COR-L47 (cell line): ENCODE data around the gene BRIX1.
"Not testable (repeated sequence)": the region's sequence is repeated elsewhere in the genome, so short reads cannot be mapped to it uniquely, and the experiment has no call there.

ENCODE experiments used
- DNase-seq: peaks from one replicate; lab custom pipeline; 2025; lab: John Stamatoyannopoulos, UW

The BRIX1 gene

DNA sequence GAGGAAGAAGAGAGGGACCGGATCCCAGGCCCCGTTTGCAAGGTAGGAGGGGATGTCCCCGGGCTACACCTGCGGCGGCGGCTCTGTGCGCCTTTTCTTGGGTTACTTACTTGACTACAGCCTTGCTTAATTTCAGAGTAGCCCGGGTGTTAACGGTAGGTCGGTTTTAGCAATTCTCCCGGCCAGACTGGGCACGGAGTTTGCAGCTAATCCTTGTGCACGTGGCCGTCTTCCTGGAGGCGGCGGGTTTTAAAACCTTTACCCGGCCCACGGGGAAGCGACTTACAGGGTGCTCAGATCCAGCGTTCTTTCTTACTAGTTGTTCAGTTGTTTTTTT is 313 bp downstream of the BRIX1 start:
- no peak for DNase-seq

DNA sequence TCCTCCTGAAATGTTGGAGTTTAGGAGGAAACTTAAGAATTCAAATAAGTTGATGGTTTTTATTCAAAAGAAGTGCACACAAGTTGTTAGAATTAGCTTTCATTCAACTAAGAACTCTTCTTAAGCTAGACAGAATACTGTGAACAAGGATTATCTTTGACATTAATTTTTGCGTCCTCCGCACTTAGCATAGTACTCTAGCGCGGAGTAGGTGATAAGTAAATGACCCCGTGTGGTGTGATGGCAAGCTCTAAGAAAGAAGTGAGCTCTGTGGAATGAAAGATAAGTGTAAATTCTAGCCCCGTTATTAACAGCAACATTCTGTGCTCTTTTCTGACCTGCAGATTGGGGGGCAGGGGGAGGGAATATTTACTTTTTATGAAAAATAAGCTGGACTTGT is 1.0 kb downstream of the BRIX1 start:
- DNase-seq, result no peak

DNA sequence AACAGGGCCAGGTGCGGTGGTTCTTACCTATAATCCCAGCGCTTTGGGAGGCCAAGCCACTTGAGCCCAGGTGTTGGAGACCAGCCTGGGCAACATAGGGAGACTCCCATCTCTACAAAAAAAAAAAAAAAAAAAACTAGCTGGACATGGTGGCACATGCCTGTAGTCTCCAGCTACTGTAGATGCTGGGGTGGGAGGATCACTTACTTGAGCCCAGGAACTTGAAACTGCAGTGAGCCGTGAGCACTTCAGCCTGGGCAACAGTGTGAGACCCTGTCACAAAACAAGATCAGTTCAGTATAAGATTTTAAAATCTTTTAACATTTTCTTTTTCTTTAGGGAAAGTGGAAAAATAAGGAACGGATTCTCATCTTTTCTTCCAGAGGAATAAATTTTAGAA is 2.5 kb downstream of the BRIX1 start:
- no peak for DNase-seq

DNA sequence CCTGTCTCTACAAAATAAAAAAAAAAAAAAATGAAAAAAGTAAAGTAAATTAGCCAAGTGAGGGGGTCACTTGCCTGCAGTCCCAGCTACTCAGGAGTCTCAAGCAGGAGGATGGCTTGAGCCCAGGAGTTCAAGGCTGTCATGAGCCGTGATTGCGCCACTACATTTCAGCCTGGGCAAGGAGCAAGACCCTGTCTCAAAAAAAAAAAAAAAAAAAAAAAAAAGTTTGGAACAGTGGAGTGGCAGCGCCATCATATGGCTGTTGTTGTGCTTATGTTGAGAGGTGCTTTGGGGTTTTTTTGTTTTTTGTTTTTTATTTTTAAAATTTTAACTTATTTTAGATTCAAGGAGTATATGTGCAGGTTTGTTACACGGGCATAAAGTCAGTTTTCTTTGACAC is 3.6 kb downstream of the BRIX1 start:
- DNase-seq, result no peak

DNA sequence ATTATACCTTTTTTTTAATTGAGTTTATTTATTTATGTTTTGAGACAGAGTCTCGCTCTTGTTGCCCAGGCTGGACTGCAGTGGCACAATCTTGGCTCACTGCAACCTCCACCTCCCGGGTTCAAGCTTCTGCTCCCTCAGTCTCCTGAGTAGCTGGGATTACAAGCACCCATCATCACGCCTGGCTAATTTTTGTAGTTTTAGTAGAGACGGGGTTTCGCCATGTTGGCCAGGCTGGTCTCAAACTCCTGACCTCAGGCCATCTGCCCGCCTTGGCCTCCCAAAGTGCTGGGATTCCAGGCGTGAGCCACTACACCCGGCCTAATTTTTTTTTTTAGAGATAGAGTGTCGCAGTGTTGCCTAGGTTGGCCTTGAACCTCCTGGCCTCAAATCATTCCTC is 7.7 kb downstream of the BRIX1 start:
- not testable (repeated sequence) for DNase-seq

DNA sequence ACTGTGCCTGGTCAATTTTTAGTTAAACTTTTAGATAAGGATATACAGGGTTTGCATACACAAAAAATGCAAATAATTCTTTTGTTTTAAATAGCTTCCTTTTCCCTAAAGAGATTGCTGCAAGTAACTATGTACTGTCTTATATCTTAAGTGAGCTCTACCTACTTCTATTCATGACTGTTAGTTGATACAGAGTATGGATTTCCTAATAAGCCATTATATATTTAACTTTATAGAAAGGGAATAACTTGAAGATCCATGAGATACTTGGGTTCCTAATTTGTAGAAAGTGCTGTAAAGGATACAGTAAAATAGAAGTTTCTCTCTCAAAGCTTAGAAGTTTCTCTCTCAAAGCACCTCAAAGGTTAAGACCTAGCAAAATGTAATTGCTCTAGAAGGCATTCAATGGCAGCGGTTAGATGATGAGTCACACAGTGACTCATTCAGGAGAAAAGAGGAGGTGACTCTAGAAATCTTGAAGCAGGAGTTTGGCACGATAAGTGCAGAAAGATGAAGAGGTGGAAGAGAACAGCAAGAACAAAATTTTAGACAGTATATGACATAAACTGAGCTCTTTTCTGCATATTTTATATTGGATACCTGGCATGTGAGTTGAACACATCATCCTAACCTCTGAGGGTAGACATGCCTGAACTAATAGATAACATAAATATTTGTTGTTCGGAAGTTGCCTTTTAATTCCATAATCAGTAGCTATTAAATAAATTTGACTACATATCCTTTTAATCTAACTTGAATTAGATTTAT is 8.4 kb downstream of the BRIX1 start:
- DNase-seq, result no peak

DNA sequence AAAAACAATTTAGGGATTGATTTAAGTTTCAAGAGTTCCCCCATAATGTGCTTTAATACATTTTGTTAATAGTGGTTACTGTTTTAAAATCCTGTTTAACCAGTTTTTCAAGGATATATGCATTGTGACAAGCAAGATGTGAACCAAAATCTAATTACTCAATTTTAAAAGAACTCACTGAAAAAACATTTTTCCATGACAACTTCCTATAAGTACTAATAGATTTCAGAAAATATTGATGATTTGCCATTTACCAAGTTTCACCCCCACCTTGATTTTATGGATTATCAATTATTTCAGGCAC is 8.9 kb downstream of the BRIX1 start:
- DNase-seq, result no peak

DNA sequence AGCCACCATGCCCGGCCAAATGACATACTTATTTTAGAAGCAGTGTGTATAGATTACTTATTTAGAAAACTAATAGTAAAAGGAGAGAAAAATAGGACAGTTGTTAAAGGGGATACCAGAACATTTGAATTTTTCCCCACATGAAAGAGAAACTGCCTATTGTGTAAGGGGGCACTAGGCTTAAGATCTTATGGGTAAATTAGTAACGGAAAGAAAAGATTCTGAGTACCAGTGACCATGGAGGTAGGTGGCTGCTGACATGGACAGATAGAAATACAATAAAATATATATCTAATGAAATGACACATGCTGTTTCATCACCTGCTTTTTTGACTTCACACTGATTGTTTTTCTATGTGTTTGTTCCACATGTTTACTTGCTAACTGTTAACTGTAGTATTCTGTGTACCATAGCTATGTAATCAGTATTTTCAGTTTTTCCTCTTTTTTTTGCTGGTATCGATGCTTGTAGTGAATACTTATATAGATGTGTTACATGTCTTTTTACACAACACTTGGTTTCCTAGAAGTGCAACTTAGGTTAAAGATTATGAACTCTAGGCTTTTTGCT is 10.9 kb downstream of the BRIX1 start:
- no peak for DNase-seq

DNA sequence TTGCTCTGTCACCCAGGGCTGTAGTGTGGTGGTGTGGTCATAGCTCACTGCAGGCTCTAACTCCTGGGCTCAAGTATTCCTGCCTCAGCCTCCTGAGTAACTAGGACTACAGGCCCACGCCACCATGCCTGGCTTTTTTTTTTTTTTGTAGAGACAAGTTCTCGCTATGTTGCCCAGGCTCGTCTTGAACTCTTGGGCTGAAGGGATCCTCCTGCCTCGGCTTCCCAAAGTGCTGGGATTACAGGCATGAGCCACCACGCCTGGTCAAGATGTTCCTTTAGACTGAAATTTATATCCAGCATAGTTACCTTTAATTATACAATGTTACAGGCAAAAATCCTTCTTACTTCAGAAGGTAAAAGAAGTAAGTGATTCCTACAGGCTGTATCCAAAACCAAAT is 12.3 kb downstream of the BRIX1 start:
- DNase-seq, result no peak

DNA sequence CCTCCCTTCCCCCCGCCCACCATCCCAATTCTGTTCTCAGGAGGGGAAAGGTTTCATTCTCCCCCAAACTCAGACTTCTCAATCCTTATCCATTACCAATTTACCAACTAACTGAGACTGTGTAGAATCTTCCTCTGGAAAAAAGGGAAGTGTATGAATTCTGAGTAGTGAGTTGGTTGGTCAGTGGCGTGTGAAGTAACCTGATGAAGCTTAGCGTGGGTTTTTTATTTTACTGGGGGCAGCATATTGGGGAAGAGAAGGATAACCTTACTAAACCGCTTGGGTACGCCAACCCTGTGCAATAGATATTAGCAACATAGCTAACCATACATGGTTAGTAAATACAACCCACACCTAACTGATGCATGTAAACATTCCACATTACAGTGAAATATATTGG is 12.8 kb downstream of the BRIX1 start:
- DNase-seq, result no peak

DNA sequence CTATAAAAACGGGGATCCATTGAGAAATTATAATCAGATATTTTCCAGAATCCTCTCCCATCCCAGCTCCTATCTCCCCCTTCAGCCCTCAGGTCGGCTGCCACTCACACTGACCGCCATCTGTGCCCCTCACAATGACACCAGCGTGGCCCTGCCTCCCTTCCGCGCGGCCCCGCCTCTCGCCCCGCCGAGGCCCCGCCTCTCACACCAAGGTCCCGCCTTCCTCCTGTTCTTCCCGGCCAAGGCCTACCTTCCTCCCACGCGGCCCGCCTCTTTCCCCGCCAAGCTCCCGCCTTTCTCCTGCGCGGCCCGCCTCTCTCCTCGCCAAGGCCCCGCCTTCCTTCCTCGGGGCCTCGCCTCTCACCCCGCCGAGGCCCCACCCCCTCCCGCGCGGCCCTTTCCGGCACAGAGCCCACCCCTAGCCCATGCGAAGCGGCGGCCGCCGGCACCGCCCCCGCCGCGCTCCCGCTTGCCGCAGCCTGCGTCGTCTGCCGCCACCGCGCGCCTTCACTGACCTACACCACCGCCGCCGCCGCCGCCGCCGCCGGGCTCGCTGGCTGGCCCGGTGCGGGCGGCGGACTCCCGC is 13.7 kb downstream of the BRIX1 start, which contains the start of gene DNAJC21:
TSS of gene DNAJC21 (plus strand) at position 426 of the 586 bp plus-strand sequence. CDS start 261 bp downstream, outside the sequence.
- DNase-seq, result peak; percentile 90

DNA sequence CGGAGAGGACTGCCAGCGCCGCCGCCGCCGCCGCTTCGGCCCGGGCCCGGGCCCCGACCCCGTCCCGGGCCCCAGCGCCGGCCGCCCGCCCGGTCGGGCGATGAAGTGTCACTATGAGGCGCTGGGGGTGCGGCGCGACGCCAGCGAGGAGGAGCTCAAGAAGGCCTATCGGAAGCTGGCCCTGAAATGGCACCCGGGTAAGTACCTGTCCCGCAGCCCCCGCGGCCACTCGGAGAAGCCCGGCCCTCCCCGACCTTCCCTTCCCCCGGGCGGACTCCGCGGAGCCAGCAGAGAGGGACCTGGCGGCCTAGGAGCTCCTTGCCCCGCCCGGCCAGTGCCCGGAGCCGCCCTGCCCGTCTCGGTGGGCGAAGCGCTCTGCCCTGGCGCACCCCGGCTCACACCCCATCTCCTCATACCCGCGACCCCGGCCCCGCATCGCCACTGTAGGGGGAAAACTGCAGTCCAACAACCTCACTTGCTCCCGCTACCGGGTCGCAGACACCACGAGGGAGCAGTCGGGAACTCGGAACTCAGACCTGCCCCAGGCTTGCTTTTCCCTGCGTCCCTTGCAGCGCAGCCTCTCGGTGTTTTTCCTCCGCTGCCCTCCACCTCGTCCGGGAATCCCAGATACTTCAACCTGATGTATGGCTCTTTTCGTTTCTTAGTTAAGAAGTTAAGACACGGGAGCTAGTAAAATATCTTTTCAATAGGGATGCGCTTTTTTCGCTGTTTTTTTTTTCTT is 14.4 kb downstream of the BRIX1 start:
- peak; percentile 67 for DNase-seq

DNA sequence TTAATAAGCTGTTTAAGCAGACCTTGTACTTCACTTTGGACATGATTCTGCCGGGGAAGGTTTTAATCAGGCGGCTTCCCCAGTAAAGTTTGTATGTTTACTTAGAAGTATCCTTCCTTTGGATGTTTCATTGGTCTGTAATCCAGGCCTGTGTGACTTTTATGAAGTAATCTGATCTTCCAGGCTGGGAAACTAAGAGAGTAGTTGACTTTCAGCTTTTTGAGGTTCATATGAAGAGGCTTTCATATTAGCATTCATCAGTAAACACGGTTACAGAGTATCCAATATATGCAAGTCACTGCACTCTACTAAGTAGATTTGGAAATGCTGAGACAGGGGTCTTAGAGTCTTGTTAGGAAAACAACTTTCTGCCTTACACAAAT is 14.9 kb downstream of the BRIX1 start:
- DNase-seq, result no peak

DNA sequence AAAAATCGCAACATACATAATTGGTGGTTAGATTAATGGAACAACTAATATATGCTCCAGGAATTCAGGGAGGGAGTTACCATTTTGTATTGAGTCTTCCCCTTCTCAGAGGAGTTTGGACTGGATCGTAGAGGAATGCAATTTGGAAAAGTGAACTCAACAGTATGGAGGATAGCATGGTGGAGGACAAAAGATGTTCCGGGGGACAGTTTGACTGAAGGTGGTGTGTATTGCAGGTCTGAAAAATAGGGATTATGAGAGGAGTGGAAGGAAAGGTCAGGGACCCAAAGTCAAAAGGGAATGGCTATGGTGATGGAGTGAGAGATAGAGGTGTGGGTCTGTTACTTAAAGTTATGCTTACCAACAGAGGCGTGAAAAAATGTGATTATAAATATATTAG is 15.4 kb downstream of the BRIX1 start:
- DNase-seq, result no peak

DNA sequence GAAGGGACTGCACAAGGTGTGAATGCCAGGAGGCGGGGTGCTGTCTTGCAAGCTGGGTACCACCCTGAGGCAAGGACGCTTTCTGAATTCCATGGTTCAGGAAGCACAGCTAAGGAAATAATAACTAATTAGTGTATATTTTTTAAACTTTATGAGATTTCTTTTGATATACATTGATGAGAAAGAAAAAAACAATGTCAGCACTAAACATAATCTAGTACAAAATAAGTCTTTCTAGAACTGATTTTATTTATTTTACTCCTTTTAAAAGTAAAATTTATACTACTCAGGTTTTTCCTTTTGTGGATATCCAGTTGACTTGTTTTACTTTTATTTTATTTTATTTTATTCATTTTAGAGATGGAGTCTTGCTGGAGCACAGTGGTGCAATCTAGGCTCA is 17.4 kb downstream of the BRIX1 start:
- DNase-seq, result no peak

DNA sequence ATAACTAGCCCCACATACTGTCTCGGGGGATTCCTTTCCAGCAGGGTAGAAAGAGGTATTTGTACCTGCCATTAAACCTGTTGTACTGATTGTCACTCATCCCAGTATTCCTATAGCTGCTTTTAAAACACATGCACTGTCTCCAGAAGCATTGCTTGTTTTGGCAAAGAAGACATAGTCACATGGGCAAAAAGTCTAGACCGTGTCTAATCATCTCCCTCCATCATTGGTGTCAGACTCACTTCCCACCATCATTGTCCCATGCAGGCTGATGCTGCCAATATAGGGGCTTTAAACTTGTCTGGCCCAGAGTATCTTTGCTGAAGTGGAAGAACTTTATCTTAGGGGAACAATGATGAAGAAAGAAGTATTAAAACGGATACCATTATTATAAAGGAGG is 26.4 kb downstream of the BRIX1 start:
- no peak for DNase-seq

DNA sequence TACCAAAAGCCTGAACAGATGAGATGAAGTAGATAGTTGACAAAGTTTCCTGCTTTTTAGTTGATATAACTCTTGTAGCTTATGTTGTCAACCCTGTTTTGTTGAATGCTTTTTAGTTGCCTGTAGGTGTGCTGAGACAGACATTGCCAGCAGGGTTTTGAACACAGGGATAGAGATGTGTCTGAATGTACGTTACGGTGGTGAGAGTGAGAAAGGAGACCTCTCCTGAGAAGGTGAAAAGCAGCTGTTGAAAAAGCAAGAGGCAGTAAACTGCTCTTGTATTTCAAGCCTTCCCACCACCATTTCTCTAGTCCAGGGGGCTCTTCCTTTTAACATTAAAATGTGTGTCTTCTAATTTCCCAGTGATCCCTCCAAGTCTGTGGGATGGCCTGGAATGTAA is 28.5 kb downstream of the BRIX1 start:
- no peak for DNase-seq

DNA sequence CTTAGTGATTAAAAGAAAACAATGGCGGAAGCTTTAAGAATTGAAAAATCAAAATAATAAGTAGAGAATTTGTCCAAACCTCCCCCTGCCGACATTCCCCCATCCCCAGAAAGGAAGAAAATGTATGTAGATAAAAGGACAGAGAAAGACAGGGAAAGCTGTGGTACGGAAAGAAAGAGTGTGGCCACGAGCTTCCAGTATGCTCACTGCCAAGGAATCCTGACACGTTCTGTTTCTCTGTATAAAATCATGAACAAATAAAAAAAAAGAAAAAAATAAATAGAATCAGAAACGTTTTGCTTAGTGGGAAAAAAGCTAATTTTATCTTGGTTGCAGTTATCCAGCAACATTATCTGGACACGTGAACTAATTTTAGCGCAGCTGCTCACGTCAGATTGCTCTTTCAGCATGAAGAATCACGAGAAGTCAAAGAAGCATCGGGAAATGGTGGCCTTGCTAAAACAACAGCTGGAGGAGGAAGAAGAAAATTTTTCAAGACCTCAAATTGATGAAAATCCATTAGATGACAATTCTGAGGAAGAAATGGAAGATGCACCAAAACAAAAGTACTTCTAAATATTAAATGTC is 29.0 kb downstream of the BRIX1 start:
- no peak for DNase-seq

DNA sequence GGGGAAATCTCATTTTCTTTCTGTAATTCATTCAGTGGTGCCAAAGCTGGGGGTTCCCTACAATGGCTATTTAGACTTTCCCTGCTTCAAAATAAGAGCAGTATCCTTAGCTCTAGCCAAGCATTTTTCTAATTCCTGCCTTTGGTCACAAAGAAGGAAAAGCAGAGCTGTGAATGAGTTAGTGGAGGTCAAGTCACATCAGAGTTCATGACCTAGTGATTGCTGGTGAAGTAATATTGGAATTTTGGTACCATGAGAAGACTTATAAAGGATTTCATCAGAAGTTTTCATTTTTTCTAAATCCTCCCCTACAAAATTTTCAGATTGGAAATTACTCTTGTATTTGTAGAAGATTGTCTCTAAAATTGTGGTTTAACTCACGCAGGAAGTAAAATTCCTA is 41.8 kb downstream of the BRIX1 start:
- DNase-seq, result no peak

DNA sequence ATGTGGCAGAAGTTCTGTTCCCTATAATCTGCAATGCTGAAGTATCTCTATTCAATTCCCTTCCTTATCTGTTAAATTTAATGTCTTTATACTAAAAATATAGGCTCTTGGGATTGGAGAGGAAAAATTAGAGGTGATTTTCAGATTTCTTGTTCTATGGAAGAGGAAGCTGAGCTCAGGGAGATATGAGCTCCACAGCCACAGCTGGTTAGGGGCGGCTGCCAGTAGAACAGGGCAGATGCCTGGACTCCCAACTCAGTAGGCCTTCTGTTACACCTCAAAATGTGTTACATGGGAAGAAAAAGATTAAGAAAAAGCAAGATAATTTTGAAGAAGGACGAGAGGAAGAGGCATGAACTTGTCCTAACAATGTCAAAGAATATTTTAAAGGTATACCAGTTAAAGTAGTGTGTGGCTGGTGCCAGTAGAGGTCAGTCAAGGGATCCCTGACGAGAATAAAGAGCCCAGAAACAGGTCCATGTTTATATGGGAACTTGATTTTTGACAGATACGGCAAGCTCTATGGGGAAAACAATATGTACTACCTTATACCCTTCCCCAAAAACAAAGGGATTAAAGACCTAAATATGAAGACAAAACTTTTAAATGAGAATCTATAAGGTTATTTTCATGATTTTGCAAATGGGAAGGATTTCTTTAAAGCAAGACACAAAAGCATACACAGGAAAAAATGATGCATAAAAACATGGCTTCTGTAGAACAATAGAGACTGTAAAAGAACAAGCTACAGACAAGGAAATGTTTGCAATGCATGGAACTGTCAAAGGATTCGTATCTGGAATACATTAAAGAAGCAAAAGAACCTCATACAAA is 42.6 kb downstream of the BRIX1 start:
- peak; percentile 9 for DNase-seq

DNA sequence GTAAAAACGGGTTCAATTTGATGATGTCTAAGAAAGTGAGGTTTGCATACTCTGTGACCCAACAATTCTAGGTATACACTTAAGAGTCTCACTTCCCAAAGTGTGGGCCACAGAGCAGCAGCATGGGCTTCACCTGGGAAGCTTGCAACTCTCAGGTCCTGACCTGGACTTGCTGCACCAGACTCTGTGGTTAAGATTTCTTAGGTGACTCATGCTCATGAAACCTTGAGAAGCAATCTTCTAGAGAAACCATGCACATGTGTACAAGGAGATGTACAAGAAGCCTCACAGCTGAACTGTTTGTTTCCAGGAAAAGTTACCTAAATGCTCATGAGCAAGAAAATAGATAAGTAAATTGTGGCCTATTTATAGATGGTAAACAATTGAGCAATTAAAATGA is 43.8 kb downstream of the BRIX1 start:
- DNase-seq, result no peak

DNA sequence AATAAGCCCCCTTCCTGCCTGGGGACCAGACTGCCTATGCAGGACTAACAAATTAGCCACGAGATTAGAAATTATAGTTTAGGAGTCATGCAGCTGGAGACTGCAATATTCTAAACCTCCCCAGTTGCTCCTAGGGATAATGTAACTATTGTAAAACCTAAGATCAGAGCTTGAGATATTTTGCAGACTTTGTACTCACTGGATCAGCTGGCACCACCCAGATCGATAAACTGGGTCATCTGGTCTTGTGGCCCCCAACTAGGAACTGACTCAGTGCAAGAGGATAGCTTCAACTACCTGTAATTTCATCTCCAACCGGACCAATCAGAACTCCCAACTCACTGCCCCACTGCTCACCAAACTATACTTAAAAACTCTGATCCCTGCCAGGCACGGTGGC is 52.0 kb downstream of the BRIX1 start:
- no peak for DNase-seq
